Neural cell (in vitro differentiated cells): Measurements from ENCODE around the gene MCAT. TPM values are rescaled to one million over a fixed set of nuclear protein-coding genes. Genes with fewer than 3 reads are reported as not detected.

Experiments
- H2AFZ ChIP-seq: fragments of 200-600, 300-800 bp; sonication (generic), shearing (Covaris generic); 2 replicates; pipeline ENCODE4 v1.6.0; 2014; ENCODE audit warnings: low read depth, mild to moderate bottlenecking, antibody characterized with exemption, low read length, moderate library complexity
- H3F3A ChIP-seq: fragments of 200-600 bp; shearing (Covaris generic); 2 replicates; pipeline ENCODE4 v1.6.1; 2016; ENCODE audit warnings: mild to moderate bottlenecking, moderate library complexity, mixed read lengths, antibody characterized with exemption, low read length; ENCODE audit not compliant: insufficient read depth, poor library complexity, severe bottlenecking
- H3K27ac ChIP-seq: fragments of 200-600, 300-800 bp; sonication (generic), shearing (Covaris generic); 2 replicates; pipeline ENCODE4 v1.5.1; 2014; ENCODE audit warnings: mild to moderate bottlenecking, low read length, moderate library complexity
- H3K27me3 ChIP-seq: fragments of 300-800, 200-600 bp; sonication (generic), shearing (Covaris generic); 2 replicates; pipeline ENCODE4 v1.6.0; 2014; ENCODE audit warnings: mild to moderate bottlenecking, low read depth, low read length, moderate library complexity; ENCODE audit not compliant: insufficient read depth
- H3K36me3 ChIP-seq: fragments of 300-800, 200-600 bp; sonication (generic), shearing (Covaris generic); 2 replicates; pipeline ENCODE4 v1.5.1; 2014; ENCODE audit warnings: mild to moderate bottlenecking, antibody characterized with exemption, low read length, moderate library complexity; ENCODE audit not compliant: insufficient read depth
- H3K4me2 ChIP-seq: fragments of 300-800, 200-600 bp; sonication (generic), shearing (Covaris generic); 2 replicates; pipeline ENCODE4 v1.6.0; 2014; ENCODE audit warnings: mild to moderate bottlenecking, low read length
- H3K4me3 ChIP-seq: fragments of 300-800, 200-600 bp; sonication (generic), shearing (Covaris generic); 2 replicates; pipeline ENCODE4 v1.5.1; 2014; ENCODE audit warnings: mild to moderate bottlenecking, low read length, moderate library complexity
- H3K79me2 ChIP-seq: fragments of 200-600 bp; shearing (Covaris generic); replicated peaks from 2 replicates; pipeline ENCODE4 v1.6.0; 2014; ENCODE audit warnings: mild to moderate bottlenecking, low read length, moderate library complexity; ENCODE audit not compliant: insufficient read depth
- H3K9ac ChIP-seq: fragments of 300-800, 200-600 bp; sonication (generic), shearing (Covaris generic); 2 replicates; pipeline ENCODE4 v1.6.1; 2016; ENCODE audit warnings: mild to moderate bottlenecking, low read length, mixed read lengths
- H3K9me2 ChIP-seq: fragments of 200-600 bp; shearing (Covaris generic); 2 replicates; pipeline ENCODE4 v1.6.1; 2016; ENCODE audit warnings: mild to moderate bottlenecking, low read length, mixed read lengths; ENCODE audit not compliant: insufficient read depth
- H3K9me3 ChIP-seq: fragments of 200-600, 300-800 bp; sonication (generic), shearing (Covaris generic); 2 replicates; pipeline ENCODE4 v1.6.1; 2016; ENCODE audit warnings: mild to moderate bottlenecking, mixed run types, low read length, moderate library complexity, mixed read lengths
- H4K20me1 ChIP-seq: fragments of 200-600 bp; shearing (Covaris generic); 2 replicates; pipeline ENCODE4 v1.6.1; 2016; ENCODE audit warnings: mild to moderate bottlenecking, mixed run types; ENCODE audit not compliant: insufficient read depth
- CTCF ChIP-seq: fragments of 450-650 bp; IDR thresholded peaks from 2 replicates; pipeline ENCODE4 v1.5.1; 2014; ENCODE audit warnings: antibody characterized with exemption, mild to moderate bottlenecking, moderate library complexity; ENCODE audit not compliant: poor library complexity, severe bottlenecking
- EP300 ChIP-seq: fragments of 450-650 bp; conservative IDR thresholded peaks from 2 replicates; pipeline ENCODE4 v1.6.1; 2014; ENCODE audit warnings: antibody characterized with exemption, mild to moderate bottlenecking, moderate library complexity; ENCODE audit not compliant: poor library complexity, severe bottlenecking
- EZH2 ChIP-seq: fragments of 200-600, 300-800 bp; shearing (Covaris generic), sonication (generic); IDR thresholded peaks from 2 replicates; pipeline ENCODE4 v1.6.1; 2014; ENCODE audit warnings: antibody characterized with exemption, low read length, borderline replicate concordance, mild to moderate bottlenecking; ENCODE audit not compliant: insufficient read depth, poor library complexity, severe bottlenecking
- MXI1 ChIP-seq: fragments of 450-650 bp; conservative IDR thresholded peaks from 2 replicates; pipeline ENCODE4 v1.6.1; 2014; ENCODE audit warnings: antibody characterized with exemption, mild to moderate bottlenecking; ENCODE audit not compliant: poor library complexity, severe bottlenecking
- POLR2AphosphoS5 ChIP-seq: IDR thresholded peaks from 2 replicates; pipeline ENCODE4 v1.6.1; 2012
- RAD21 ChIP-seq: fragments of 450-650 bp; conservative IDR thresholded peaks from 2 replicates; pipeline ENCODE4 v1.6.1; 2014; ENCODE audit warnings: antibody characterized with exemption, mild to moderate bottlenecking, moderate library complexity
- REST ChIP-seq: IDR thresholded peaks from 2 replicates; pipeline ENCODE4 v1.6.1; 2012; ENCODE audit warnings: borderline replicate concordance
- SMC3 ChIP-seq: fragments of 450-650 bp; conservative IDR thresholded peaks from 2 replicates; pipeline ENCODE4 v1.6.1; 2014; ENCODE audit warnings: antibody characterized with exemption, mild to moderate bottlenecking, moderate library complexity; ENCODE audit not compliant: poor library complexity
- TAF1 ChIP-seq: IDR thresholded peaks from 2 replicates; pipeline ENCODE4 v1.6.1; 2012; ENCODE audit warnings: low read depth
- polyA plus RNA-seq: library from polyadenylated mRNA; depleted of rRNA; stranded (reverse); fragments of >200 nt; gene quantifications from 2 replicates; pipeline ENCODE4 v1.2.3, GENCODE V29; 2014

MCAT gene
- polyA plus RNA-seq, 1 donor from 2014 or later, result 46.8 TPM

- no peak overlapping the region for H2AFZ ChIP-seq
- no peaks in the 10 kb centered on the region for H4K20me1 ChIP-seq
- H3K9me2 ChIP-seq, result no peaks in the 10 kb centered on the region
- TF ChIP-seq RAD21, result no peak
- TF ChIP-seq EZH2, result no peak
- no peak for TF ChIP-seq POLR2AphosphoS5
- no peak for TF ChIP-seq MXI1
- no peak for TF ChIP-seq REST
- no peak for TF ChIP-seq CTCF
- H3K27me3 ChIP-seq, result no peaks in the 10 kb centered on the region
- no peaks in the 10 kb centered on the region for H3K79me2 ChIP-seq
- no peak overlapping the region for H3K27ac ChIP-seq
- H3K4me2 ChIP-seq, result no peak overlapping the region
- H3K36me3 ChIP-seq, result no peaks in the 10 kb centered on the region
- H3K9me3 ChIP-seq, result no peaks in the 10 kb centered on the region
- no peak overlapping the region for H3K9ac ChIP-seq
- no peak overlapping the region for H3K4me3 ChIP-seq
- H3F3A ChIP-seq, result no peaks in the 10 kb centered on the region
Measured at GRCh38 chr22:43135565-43135964, 7.6 kb downstream of the MCAT start.

- Histone ChIP-seq H3K9me3 (no peaks in the 10 kb centered on the region), H3K4me2 (no peak overlapping the region), H3K36me3 (no peaks in the 10 kb centered on the region), H3F3A (no peaks in the 10 kb centered on the region), H3K27me3 (no peaks in the 10 kb centered on the region), H3K79me2 (no peaks in the 10 kb centered on the region), H2AFZ (no peak overlapping the region), H4K20me1 (no peaks in the 10 kb centered on the region), H3K4me3 (no peak overlapping the region), H3K9ac (no peak overlapping the region), H3K27ac (no peak overlapping the region), H3K9me2 (no peaks in the 10 kb centered on the region)
- no peak for TF ChIP-seq RAD21
- TF ChIP-seq TAF1, result no peak
- TF ChIP-seq EP300, result no peak
- no peak for TF ChIP-seq SMC3
- TF ChIP-seq CTCF, result no peak
Measured at GRCh38 chr22:43134553-43134952, 8.6 kb downstream of the MCAT start.
